OCI-LY7 (cell line): Measurements from ENCODE around the gene RBMX. TPM values are rescaled to one million over a fixed set of nuclear protein-coding genes. Genes with fewer than 3 reads are reported as not detected.

Experiments used
- BruUV-seq: library from RNA; stranded (reverse); fragments of 400-500 nt; replicated peaks from 2 replicates; lab custom pipeline; 2021; lab: Mats Ljungman, UMichigan
- CTCF ChIA-PET: fragments of 300-600 bp; sonication (Branson Sonifier 250); formaldehyde crosslinking; loops from one replicate; lab custom pipeline; 2022; ENCODE audit warnings: antibody characterized with exemption; ENCODE audit not compliant: unreplicated experiment; lab: Charles Lee
- POLR2A ChIA-PET: fragments of 300-600 bp; sonication (Branson Sonifier 250); formaldehyde crosslinking; loops from one replicate; lab custom pipeline; 2022; ENCODE audit warnings: antibody characterized with exemption; lab: Charles Lee
- DNase-seq: peaks from one replicate; pipeline ENCODE4 v3.0.0-alpha.2; 2015; ENCODE audit warnings: low spot score
- H2AFZ ChIP-seq: fragments of 200-600 bp; sonication (generic), shearing (Covaris generic); 2 replicates; pipeline ENCODE4 v1.6.1; 2014; ENCODE audit warnings: mild to moderate bottlenecking, antibody characterized with exemption, low read length, moderate library complexity
- H3K27ac ChIP-seq: fragments of 200-600 bp; sonication (generic); 2 replicates; pipeline ENCODE4 v1.5.1; 2014; ENCODE audit warnings: mixed run types, low read depth, mild to moderate bottlenecking, moderate library complexity, low read length, inconsistent platforms; ENCODE audit not compliant: poor library complexity, severe bottlenecking
- H3K36me3 ChIP-seq: fragments of 200-600 bp; sonication (generic); 2 replicates; pipeline ENCODE4 v1.6.1; 2014; ENCODE audit warnings: mild to moderate bottlenecking, antibody characterized with exemption, low read length, moderate library complexity, mixed read lengths; ENCODE audit not compliant: insufficient read depth
- H3K4me1 ChIP-seq: fragments of 200-600 bp; sonication (generic); 2 replicates; pipeline ENCODE4 v1.5.1; 2014; ENCODE audit warnings: mild to moderate bottlenecking, low read length; ENCODE audit not compliant: insufficient read depth, poor library complexity, severe bottlenecking
- H3K4me2 ChIP-seq: fragments of 200-600 bp; sonication (generic); 2 replicates; pipeline ENCODE4 v1.6.1; 2014; ENCODE audit warnings: mild to moderate bottlenecking, low read length
- H3K4me3 ChIP-seq: fragments of 200-600 bp; sonication (generic); 2 replicates; pipeline ENCODE4 v1.5.1; 2014; ENCODE audit warnings: mild to moderate bottlenecking, low read depth, low read length; ENCODE audit not compliant: poor library complexity, severe bottlenecking
- H3K79me2 ChIP-seq: fragments of 200-600 bp; sonication (generic); 2 replicates; pipeline ENCODE4 v1.6.1; 2016; ENCODE audit warnings: low read depth, mild to moderate bottlenecking, low read length, moderate library complexity, mixed read lengths; ENCODE audit not compliant: insufficient read depth
- H3K9me2 ChIP-seq: fragments of 200-600 bp; sonication (generic); 2 replicates; pipeline ENCODE4 v1.6.1; 2016; ENCODE audit warnings: mild to moderate bottlenecking, low read length, mixed read lengths; ENCODE audit not compliant: insufficient read depth
- H3K9me3 ChIP-seq: fragments of 200-600 bp; sonication (generic); 2 replicates; pipeline ENCODE4 v1.6.1; 2014; ENCODE audit warnings: mild to moderate bottlenecking, mixed run types, low read length, mixed read lengths
- H4K20me1 ChIP-seq: fragments of 200-600 bp; sonication (generic); 2 replicates; pipeline ENCODE4 v1.6.1; 2014; ENCODE audit warnings: mild to moderate bottlenecking, antibody characterized with exemption, low read length, moderate library complexity, mixed read lengths; ENCODE audit not compliant: insufficient read depth
- EZH2phosphoT487 ChIP-seq: fragments of 200-600 bp; sonication (generic); IDR thresholded peaks from 2 replicates; pipeline ENCODE4 v1.6.1; 2018; ENCODE audit warnings: low read depth, borderline replicate concordance, mild to moderate bottlenecking, mixed run types, antibody characterized with exemption, low read length, moderate library complexity, mixed read lengths
- intact Hi-C: fragments of 100-400 bp; cut with micrococcal nuclease; formaldehyde crosslinking; loops from one replicate; pipeline ENCODE4 v1.10.0; 2022; ENCODE audit not compliant: unreplicated experiment
- total RNA-seq, 2 experiments: library from RNA; depleted of rRNA in 1 of 2; stranded (reverse); fragments of >200 nt in 1 of 2; shearing (Covaris generic) in 1 of 2; gene quantifications; 2 replicates each; pipeline ENCODE4 v1.2.3, GENCODE V29; 2014 to 2022
- TF ChIP-seq, protein P1 (sequence below): fragments of 200-600 bp; sonication (generic); conservative IDR thresholded peaks from 2 replicates; pipeline ENCODE4 v1.5.1; 2014; ENCODE audit warnings: mild to moderate bottlenecking, antibody characterized with exemption, low read length, moderate library complexity, mixed read lengths

The RBMX gene
- total RNA-seq, 2 experiments from 2014 or later = 321 to 342 TPM

DNA sequence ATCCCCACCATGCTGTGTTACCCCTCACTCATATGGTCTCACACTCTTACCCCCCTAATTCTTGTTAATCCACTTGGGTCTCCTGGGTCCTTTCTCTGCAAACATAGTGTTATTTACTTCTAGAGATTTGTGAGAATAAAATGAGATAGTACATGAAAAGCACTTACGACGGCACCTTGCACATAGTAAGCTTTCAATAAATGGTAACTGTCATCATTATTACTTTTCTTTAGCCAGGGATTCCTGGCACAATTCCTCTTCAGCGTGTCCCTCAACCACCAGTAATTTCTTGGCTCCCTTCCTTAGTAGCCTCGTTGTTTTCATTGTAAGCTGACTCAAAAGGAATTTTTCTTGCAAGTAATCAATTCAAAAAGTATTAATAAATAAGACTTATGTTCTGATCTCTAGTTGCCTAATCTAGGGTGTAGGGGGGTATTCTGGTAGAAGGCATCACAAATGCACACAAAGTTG lies 30.1 kb upstream of the RBMX start:
- H3K27ac ChIP-seq = peak overlapping the region; percentile 66
- ChIA-PET CTCF (no interaction called here), POLR2A (interaction anchor here (2.5 kb wide), 1 partner anchor 30 kb away, joined by 8 read pairs; the partner anchor contains the start of gene RBMX)
- H2AFZ ChIP-seq = peak overlapping the region; percentile 85
- TF ChIP-seq, protein P1, sequence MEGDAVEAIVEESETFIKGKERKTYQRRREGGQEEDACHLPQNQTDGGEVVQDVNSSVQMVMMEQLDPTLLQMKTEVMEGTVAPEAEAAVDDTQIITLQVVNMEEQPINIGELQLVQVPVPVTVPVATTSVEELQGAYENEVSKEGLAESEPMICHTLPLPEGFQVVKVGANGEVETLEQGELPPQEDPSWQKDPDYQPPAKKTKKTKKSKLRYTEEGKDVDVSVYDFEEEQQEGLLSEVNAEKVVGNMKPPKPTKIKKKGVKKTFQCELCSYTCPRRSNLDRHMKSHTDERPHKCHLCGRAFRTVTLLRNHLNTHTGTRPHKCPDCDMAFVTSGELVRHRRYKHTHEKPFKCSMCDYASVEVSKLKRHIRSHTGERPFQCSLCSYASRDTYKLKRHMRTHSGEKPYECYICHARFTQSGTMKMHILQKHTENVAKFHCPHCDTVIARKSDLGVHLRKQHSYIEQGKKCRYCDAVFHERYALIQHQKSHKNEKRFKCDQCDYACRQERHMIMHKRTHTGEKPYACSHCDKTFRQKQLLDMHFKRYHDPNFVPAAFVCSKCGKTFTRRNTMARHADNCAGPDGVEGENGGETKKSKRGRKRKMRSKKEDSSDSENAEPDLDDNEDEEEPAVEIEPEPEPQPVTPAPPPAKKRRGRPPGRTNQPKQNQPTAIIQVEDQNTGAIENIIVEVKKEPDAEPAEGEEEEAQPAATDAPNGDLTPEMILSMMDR = no peak
- TF ChIP-seq EZH2phosphoT487 = no peak
- TSS peak; percentile 66 for BruUV-seq
- no peaks in the 10 kb centered on the region for H3K36me3 ChIP-seq
- no peak for DNase-seq
- peak overlapping the region; percentile 86 for H3K4me2 ChIP-seq
- no peaks in the 10 kb centered on the region for H4K20me1 ChIP-seq
- H3K4me1 ChIP-seq = peaks cover 24% of the 10 kb centered on the region
- no peaks in the 10 kb centered on the region for H3K9me3 ChIP-seq
- peak overlapping the region; percentile 88 for H3K4me3 ChIP-seq
- intact Hi-C loops = loop anchor here (1.0 to 2.0 kb wide), 2 partner anchors 30 to 130 kb away; partner anchors contain the start of genes ARHGEF6 and RBMX
- no peaks in the 10 kb centered on the region for H3K9me2 ChIP-seq
- H3K79me2 ChIP-seq = peaks cover 6% of the 10 kb centered on the region; the same call in 1 of the 2 replicates

DNA sequence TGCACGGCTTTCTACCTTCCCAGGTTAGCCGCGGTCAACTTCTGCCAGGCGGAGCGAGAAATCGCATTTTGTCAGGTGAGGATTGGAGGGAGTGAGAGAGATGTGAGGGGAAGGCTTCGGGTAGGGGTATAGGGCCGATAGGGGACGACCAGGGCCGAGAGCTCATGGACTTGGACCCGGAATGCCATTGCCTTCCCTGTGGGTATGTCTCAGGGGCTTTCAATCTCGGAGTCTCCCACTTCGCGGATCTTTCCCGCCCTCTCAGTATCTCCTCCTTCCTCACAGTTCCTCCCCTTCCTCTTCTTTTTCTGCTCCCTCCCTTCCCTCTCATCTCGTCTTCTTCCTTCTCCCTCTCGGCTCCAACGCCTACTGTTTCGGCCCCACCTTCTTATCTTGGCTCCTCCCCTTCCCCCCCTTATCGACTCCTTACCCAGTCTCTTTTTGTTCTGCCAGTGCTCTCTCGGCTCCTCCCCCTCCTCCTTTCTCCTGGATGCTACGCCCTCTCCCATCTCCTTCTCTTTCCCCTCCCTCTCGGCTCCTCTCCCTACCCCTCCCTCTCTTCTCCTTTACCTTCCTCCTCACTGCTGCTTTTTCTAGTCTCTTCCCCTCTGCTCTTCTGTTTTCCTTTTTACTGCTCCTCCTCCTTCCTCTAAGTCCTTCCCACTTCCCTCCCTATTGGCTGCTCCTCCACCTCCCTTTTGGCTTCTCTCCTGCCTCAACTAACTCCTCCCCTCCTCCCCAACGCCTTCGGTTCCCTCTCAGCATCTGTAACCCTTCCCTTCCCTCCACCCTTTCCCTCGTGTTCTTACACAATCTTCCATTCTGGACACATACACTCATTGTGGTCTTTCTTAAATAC lies 29.4 kb upstream of the RBMX start:
- DNase-seq = peak; percentile 65
- CTCF ChIA-PET = no interaction called here
- peak overlapping the region; percentile 88 for H3K4me3 ChIP-seq
- peaks cover 6% of the 10 kb centered on the region; the same call in 1 of the 2 replicates for H3K79me2 ChIP-seq
- H3K9me2 ChIP-seq = no peaks in the 10 kb centered on the region
- H3K9me3 ChIP-seq = no peaks in the 10 kb centered on the region
- peak overlapping the region; percentile 66 for H3K27ac ChIP-seq
- H3K4me1 ChIP-seq = peaks cover 24% of the 10 kb centered on the region
- no peak for TF ChIP-seq EZH2phosphoT487
- TF ChIP-seq, protein P1 = no peak
- peak overlapping the region; percentile 86 for H3K4me2 ChIP-seq
- no peaks in the 10 kb centered on the region for H3K36me3 ChIP-seq
- peak overlapping the region; percentile 85 for H2AFZ ChIP-seq
- POLR2A ChIA-PET = interaction anchor here (0.6 to 2.5 kb wide), 2 partner anchors 29 to 131 kb away, joined by 3 to 8 read pairs; partner anchors contain the start of gene RBMX
- intact Hi-C loops = loop anchor here (1.0 to 2.0 kb wide), 2 partner anchors 29 to 130 kb away; partner anchors contain the start of genes ARHGEF6 and RBMX
- no peaks in the 10 kb centered on the region for H4K20me1 ChIP-seq
- no TSS peak for BruUV-seq
